ENCODE measurements around the gene RAB15.

DNA sequence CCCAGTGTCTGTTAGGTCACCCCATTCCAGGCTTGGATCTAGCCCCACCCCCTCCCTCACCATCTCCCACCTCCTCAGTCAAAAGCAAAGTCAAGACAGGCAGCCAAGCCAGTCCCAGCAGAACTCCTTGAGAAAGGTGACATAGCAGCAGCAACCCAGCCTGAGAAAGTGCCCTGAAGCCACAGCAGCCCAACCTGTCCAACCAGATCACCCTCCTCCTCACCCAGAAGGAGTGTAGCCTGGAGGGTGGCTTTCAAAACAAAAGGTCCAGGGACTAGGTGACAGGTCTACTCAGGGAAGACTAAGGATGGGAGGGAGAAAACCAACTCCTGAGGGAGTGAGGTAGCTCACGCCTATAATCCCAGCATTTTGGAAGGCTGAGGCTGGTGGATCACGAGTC lies 5.2 kb downstream of the RAB15 start:
- TF ChIP-seq, protein P1, sequence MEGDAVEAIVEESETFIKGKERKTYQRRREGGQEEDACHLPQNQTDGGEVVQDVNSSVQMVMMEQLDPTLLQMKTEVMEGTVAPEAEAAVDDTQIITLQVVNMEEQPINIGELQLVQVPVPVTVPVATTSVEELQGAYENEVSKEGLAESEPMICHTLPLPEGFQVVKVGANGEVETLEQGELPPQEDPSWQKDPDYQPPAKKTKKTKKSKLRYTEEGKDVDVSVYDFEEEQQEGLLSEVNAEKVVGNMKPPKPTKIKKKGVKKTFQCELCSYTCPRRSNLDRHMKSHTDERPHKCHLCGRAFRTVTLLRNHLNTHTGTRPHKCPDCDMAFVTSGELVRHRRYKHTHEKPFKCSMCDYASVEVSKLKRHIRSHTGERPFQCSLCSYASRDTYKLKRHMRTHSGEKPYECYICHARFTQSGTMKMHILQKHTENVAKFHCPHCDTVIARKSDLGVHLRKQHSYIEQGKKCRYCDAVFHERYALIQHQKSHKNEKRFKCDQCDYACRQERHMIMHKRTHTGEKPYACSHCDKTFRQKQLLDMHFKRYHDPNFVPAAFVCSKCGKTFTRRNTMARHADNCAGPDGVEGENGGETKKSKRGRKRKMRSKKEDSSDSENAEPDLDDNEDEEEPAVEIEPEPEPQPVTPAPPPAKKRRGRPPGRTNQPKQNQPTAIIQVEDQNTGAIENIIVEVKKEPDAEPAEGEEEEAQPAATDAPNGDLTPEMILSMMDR (conservative IDR thresholded peaks at IDR 0.05; ENCODE audit: low read depth, low read length) = no peak
- no peak for TF ChIP-seq EZH2phosphoT487 (IDR thresholded peaks at IDR 0.05; ENCODE audit: borderline replicate concordance, low read length)
- no peak for TF ChIP-seq EZH2 (IDR thresholded peaks at IDR 0.05; ENCODE audit: low read length, unreplicated experiment)

Data from PC-3 (cell line).